H1 (cell line): ENCODE data around the gene ERP44. TPM values are rescaled to one million over a fixed set of nuclear protein-coding genes. Genes with fewer than 3 reads are reported as not detected.

ENCODE experiments used
- CTCF ChIA-PET: fragments of 300-600 bp; sonication (Branson Sonifier 250); formaldehyde crosslinking; loops from one replicate; lab custom pipeline; 2021; ENCODE audit not compliant: partially characterized antibody; lab: Charles Lee
- POLR2A ChIA-PET: fragments of 300-600 bp; sonication (Branson Sonifier 250); formaldehyde crosslinking; loops from one replicate; lab custom pipeline; 2021; ENCODE audit warnings: inconsistent platforms; ENCODE audit not compliant: partially characterized antibody; lab: Charles Lee
- DNase-seq, 2 experiments: peaks; one replicate each; pipeline versions ENCODE4 v3.0.0 to v3.0.0-alpha.2; 2010 to 2022; ENCODE audit warnings: low spot score in 2 of 2, low read depth in 1 of 2, mixed read lengths in 1 of 2
- FAIRE-seq: peaks from 2 replicates; lab custom pipeline; 2011; peaks lifted over from hg19 to GRCh38; lab: Jason Lieb, UNC
- H2AFZ ChIP-seq: 2 replicates; pipeline ENCODE4 v1.8.1; 2012; ENCODE audit warnings: low read length, inconsistent platforms
- H2AK5ac ChIP-seq: 2 replicates; pipeline ENCODE4 v1.6.1; 2013; ENCODE audit warnings: low read depth, low read length
- H2BK120ac ChIP-seq: replicated peaks from 2 replicates; pipeline ENCODE3; 2013; ENCODE audit warnings: low read depth, low read length, inconsistent platforms
- H2BK12ac ChIP-seq: 2 replicates; pipeline ENCODE4 v1.6.1; 2013; ENCODE audit warnings: low read depth, low read length
- H2BK15ac ChIP-seq: 2 replicates; pipeline ENCODE4 v1.6.1; 2013; ENCODE audit warnings: low read length
- H2BK20ac ChIP-seq: 2 replicates; pipeline ENCODE4 v1.6.1; 2013; ENCODE audit warnings: low read length
- H2BK5ac ChIP-seq: 2 replicates; pipeline ENCODE4 v1.6.1; 2013; ENCODE audit warnings: low read depth, low read length
- H3K14ac ChIP-seq: 2 replicates; pipeline ENCODE4 v1.6.1; 2013; ENCODE audit warnings: inconsistent platforms; ENCODE audit not compliant: insufficient read length
- H3K18ac ChIP-seq: 2 replicates; pipeline ENCODE4 v1.6.1; 2013; ENCODE audit warnings: low read length; ENCODE audit errors: extremely low read depth
- H3K23ac ChIP-seq: 2 replicates; pipeline ENCODE4 v1.6.1; 2013; ENCODE audit warnings: inconsistent platforms; ENCODE audit not compliant: insufficient read length
- H3K23me2 ChIP-seq: 2 replicates; pipeline ENCODE4 v1.6.1; 2013; ENCODE audit warnings: low read depth, low read length
- H3K27ac ChIP-seq: 2 replicates; pipeline ENCODE4 v1.6.1; 2011; ENCODE audit warnings: low read depth, low read length, inconsistent platforms
- H3K27me3 ChIP-seq, 4 experiments: replicated peaks in 1 of 4; 1 replicate in 1 of 4; 2 replicates in 3 of 4; pipeline versions ENCODE4 v1.6.1 to v1.8.1; 2011 to 2013; ENCODE audit warnings: low read length in 3 of 4, mild to moderate bottlenecking in 3 of 4, inconsistent platforms in 2 of 4, mixed read lengths in 2 of 4, moderate library complexity in 1 of 4; ENCODE audit not compliant: control insufficient read depth in 3 of 4, insufficient read depth in 3 of 4; ENCODE audit errors: extremely low read depth in 1 of 4
- H3K36me3 ChIP-seq, 4 experiments: 2 replicates each; pipeline versions ENCODE4 v1.6.1 to v1.8.1; 2011 to 2013; ENCODE audit warnings: mild to moderate bottlenecking in 4 of 4, low read length in 3 of 4, moderate library complexity in 2 of 4, control low read depth in 1 of 4, inconsistent platforms in 1 of 4; ENCODE audit not compliant: insufficient read depth in 4 of 4, control insufficient read depth in 2 of 4
- H3K4ac ChIP-seq: replicated peaks from 2 replicates; pipeline ENCODE3; 2013; ENCODE audit warnings: low read length, low read depth, mixed read lengths, inconsistent platforms; ENCODE audit not compliant: insufficient read length
- H3K4me1 ChIP-seq, 4 experiments: replicated peaks in 1 of 4; 1 replicate in 1 of 4; 2 replicates in 3 of 4; pipeline versions ENCODE4 v1.6.1 to v1.8.1; 2011 to 2013; ENCODE audit warnings: low read length in 3 of 4, inconsistent platforms in 2 of 4, mixed read lengths in 1 of 4; ENCODE audit not compliant: insufficient read depth in 4 of 4, control insufficient read depth in 3 of 4
- H3K4me2 ChIP-seq, 2 experiments: 2 replicates each; pipeline versions ENCODE4 v1.6.1 to v1.8.1; 2011 to 2013; ENCODE audit warnings: low read depth in 2 of 2, low read length in 2 of 2, control low read depth in 1 of 2, inconsistent platforms in 1 of 2, mild to moderate bottlenecking in 1 of 2; ENCODE audit not compliant: insufficient read depth in 1 of 2
- H3K4me3 ChIP-seq, 4 experiments: fragments of 200-600, 300-600 bp in 1 of 4; sonication (generic), shearing (Covaris generic), sonication (Bioruptor Twin) in 1 of 4; 2 replicates each; pipeline versions ENCODE4 v1.5.1 to v1.8.1; 2011 to 2016; ENCODE audit warnings: low read length in 4 of 4, low read depth in 3 of 4, control low read depth in 2 of 4, inconsistent platforms in 2 of 4, mild to moderate bottlenecking in 2 of 4, mixed read lengths in 1 of 4, moderate library complexity in 1 of 4; ENCODE audit not compliant: insufficient read depth in 2 of 4; ENCODE audit errors: extremely low read depth in 1 of 4
- H3K56ac ChIP-seq: replicated peaks from 2 replicates; pipeline ENCODE3; 2013; ENCODE audit warnings: low read depth, mild to moderate bottlenecking, mixed read lengths, low read length, inconsistent platforms; ENCODE audit not compliant: insufficient read length
- H3K79me1 ChIP-seq: 2 replicates; pipeline ENCODE4 v1.6.1; 2013; ENCODE audit warnings: low read depth, low read length, control low read depth
- H3K79me2 ChIP-seq, 2 experiments: 2 replicates each; pipeline versions ENCODE4 v1.6.1 to v1.8.1; 2012 to 2013; ENCODE audit warnings: low read length in 2 of 2, mild to moderate bottlenecking in 2 of 2, inconsistent platforms in 1 of 2; ENCODE audit not compliant: insufficient read depth in 2 of 2, control insufficient read depth in 1 of 2
- H3K9ac ChIP-seq, 4 experiments: replicated peaks in 1 of 4; 1 replicate in 1 of 4; 2 replicates in 3 of 4; pipeline versions ENCODE4 v1.6.1 to v1.8.1; 2011 to 2013; ENCODE audit warnings: low read depth in 3 of 4, low read length in 3 of 4, control low read depth in 2 of 4, mild to moderate bottlenecking in 2 of 4, moderate library complexity in 2 of 4, inconsistent platforms in 1 of 4; ENCODE audit errors: extremely low read depth in 1 of 4
- H3K9me3 ChIP-seq, 2 experiments: 2 replicates each; pipeline versions ENCODE4 v1.6.1 to v1.8.1; 2012 to 2013; ENCODE audit warnings: mild to moderate bottlenecking in 2 of 2, moderate library complexity in 2 of 2, control low read depth in 1 of 2, inconsistent platforms in 1 of 2, low read depth in 1 of 2, low read length in 1 of 2, mixed read lengths in 1 of 2; ENCODE audit not compliant: insufficient read depth in 2 of 2
- H4K20me1 ChIP-seq, 2 experiments: replicated peaks in 1 of 2; 2 replicates each; pipeline versions ENCODE3 to v1.8.1; 2011 to 2013; ENCODE audit warnings: inconsistent platforms in 2 of 2, low read length in 2 of 2, mild to moderate bottlenecking in 1 of 2; ENCODE audit not compliant: insufficient read depth in 2 of 2, control insufficient read depth in 1 of 2
- H4K5ac ChIP-seq: 2 replicates; pipeline ENCODE4 v1.6.1; 2013; ENCODE audit warnings: low read length, low read depth, mixed read lengths, inconsistent platforms; ENCODE audit not compliant: insufficient read length
- H4K8ac ChIP-seq: 2 replicates; pipeline ENCODE4 v1.8.0; 2013; ENCODE audit warnings: mild to moderate bottlenecking, moderate library complexity, low read length, inconsistent platforms; ENCODE audit not compliant: insufficient read depth; ENCODE audit errors: extremely low read depth
- H4K91ac ChIP-seq: replicated peaks from 2 replicates; pipeline ENCODE3; 2013; ENCODE audit warnings: low read length, mixed read lengths, inconsistent platforms; ENCODE audit not compliant: insufficient read length
- BRCA1 ChIP-seq: IDR thresholded peaks from 2 replicates; pipeline ENCODE4 v1.6.1; 2012; ENCODE audit warnings: low read depth, low read length, improper control_type of control experiment
- CHD1 ChIP-seq: IDR thresholded peaks from 2 replicates; pipeline ENCODE4 v1.6.1; 2012; ENCODE audit warnings: low read depth, low read length, improper control_type of control experiment
- HDAC6 ChIP-seq: IDR thresholded peaks from one replicate; pipeline ENCODE4 v1.7.1; 2012; ENCODE audit warnings: low read depth, mild to moderate bottlenecking, inconsistent platforms, low read length, moderate library complexity
- KDM5A ChIP-seq: fragments of 200-600 bp; IDR thresholded peaks from 2 replicates; pipeline ENCODE4 v1.7.1; 2012; ENCODE audit warnings: mild to moderate bottlenecking, low read length, inconsistent platforms, mixed read lengths
- SIN3A ChIP-seq, 2 experiments: IDR thresholded peaks in 1 of 2; conservative IDR thresholded peaks in 1 of 2; 2 replicates each; pipeline ENCODE4 v1.6.1; 2011 to 2012; ENCODE audit warnings: low read length in 2 of 2, improper control_type of control experiment in 1 of 2, low read depth in 1 of 2, mild to moderate bottlenecking in 1 of 2
- SP1 ChIP-seq: IDR thresholded peaks from 2 replicates; pipeline ENCODE4 v1.6.1; 2011; ENCODE audit warnings: low read depth, low read length
- YY1 ChIP-seq: IDR thresholded peaks from 2 replicates; pipeline ENCODE4 v1.6.1; 2011; ENCODE audit warnings: low read depth, mild to moderate bottlenecking, low read length
- WGBS, 2 experiments: shearing (Covaris generic) in 1 of 2; methylation state at CpG; one replicate each; pipeline versions ENCODE4 v1.1.6 to v1.1.7; 2013 to 2015; ENCODE audit warnings: low lambda C conversion rate in 2 of 2, mixed read lengths in 2 of 2, inconsistent platforms in 1 of 2, low coverage in 1 of 2, missing lambda C conversion rate in 1 of 2; ENCODE audit not compliant: insufficient replicate concordance in 2 of 2, insufficient coverage in 1 of 2, insufficient read length in 1 of 2; ENCODE audit errors: extremely low coverage in 1 of 2, missing lambda C conversion rate in 1 of 2; 5-methylcytosine and 5-hydroxymethylcytosine counted together
- polyA plus RNA-seq, 7 experiments: library from polyadenylated mRNA; depleted of rRNA in 3 of 7; stranded (reverse) in 5 of 7; unstranded in 2 of 7; fragments of >200 nt in 5 of 7; fragments of 200-250 nt in 2 of 7; gene quantifications; 1 replicate in 5 of 7; 2 replicates in 1 of 7; 4 replicates in 1 of 7; pipeline versions ENCODE4 v1.2.1 to v1.2.3, GENCODE V29; 2011 to 2013; ENCODE audit warnings: missing spikeins in 2 of 7, mixed read lengths in 2 of 7
- total RNA-seq: library from RNA; stranded (reverse); fragmentation: NEBNext Ultra II Directional; extraction: Animal tissue kit (Norgen Biotek cat#: 25700); gene quantifications from 2 replicates; pipeline ENCODE4 v1.2.1, GENCODE V29; 2021
- TF ChIP-seq, protein P1 (sequence below): IDR thresholded peaks from 2 replicates; pipeline ENCODE4 v1.6.1; 2012; ENCODE audit warnings: low read length, inconsistent platforms
- TF ChIP-seq, protein P2 (sequence below): IDR thresholded peaks from 2 replicates; pipeline ENCODE4 v1.6.1; 2011; ENCODE audit warnings: low read depth, mild to moderate bottlenecking, low read length; ENCODE audit not compliant: insufficient read depth

Gene ERP44
- total and polyA plus RNA-seq, 2 of the 8 experiments (the other 6 are each of a cell fraction or from before 2014, with no cell fraction given) = 5.7 to 15.6 TPM

DNA sequence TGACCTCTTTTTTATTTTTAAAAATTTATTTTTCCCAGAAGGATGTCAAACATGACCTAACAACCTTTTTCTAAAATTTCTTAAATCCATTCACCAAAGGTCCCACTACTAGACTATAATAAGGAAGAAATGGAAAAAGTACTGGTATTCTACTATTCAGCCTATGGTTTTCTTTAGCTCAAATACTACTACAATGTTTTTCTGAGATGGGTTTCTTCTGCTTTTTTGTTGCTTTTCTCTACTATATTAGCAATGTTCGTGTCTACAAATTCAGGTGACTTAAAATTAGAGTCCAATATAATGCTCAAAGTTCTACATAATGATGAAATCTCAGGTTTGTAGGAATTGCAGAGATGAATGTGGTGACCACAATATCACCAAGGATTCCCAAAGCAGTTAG is 7.9 kb downstream of the ERP44 start:
- Histone ChIP-seq H3K27ac (no peak overlapping the region), H3K9me3 (no peaks in the 10 kb centered on the region), H2BK5ac (no peak overlapping the region), H4K91ac (no peak overlapping the region), H2BK12ac (no peak overlapping the region), H3K4me2 (no peak overlapping the region), H4K5ac (no peak overlapping the region), H3K36me3 (no peaks in the 10 kb centered on the region), H3K4me1 (no peaks in the 10 kb centered on the region; a peak in 1 of 7 replicates), H3K4me3 (no peak overlapping the region), H3K23ac (no peak overlapping the region), H3K27me3 (no peaks in the 10 kb centered on the region), H3K79me1 (no peaks in the 10 kb centered on the region), H3K9ac (no peak overlapping the region), H3K23me2 (no peaks in the 10 kb centered on the region), H3K14ac (no peak overlapping the region), H2AK5ac (no peak overlapping the region), H3K18ac (no peak overlapping the region), H3K79me2 (peaks cover 0 to 50% of the 10 kb centered on the region in 2 experiments; a peak in 2 of 4 replicates), H3K56ac (no peak overlapping the region), H4K8ac (no peak overlapping the region), H2AFZ (no peak overlapping the region), H2BK120ac (no peak overlapping the region), H2BK15ac (no peak overlapping the region), H2BK20ac (no peak overlapping the region), H4K20me1 (no peaks in the 10 kb centered on the region), H3K4ac (no peak overlapping the region)
- TF ChIP-seq KDM5A (no peak), YY1 (no peak), SIN3A (conservative IDR thresholded peaks at IDR 0.05 in 1 of 2, IDR thresholded peaks at IDR 0.05 in 1 of 2; ENCODE audit: low read depth in 1 of 2, low read length in 2 of 2) (no peak), BRCA1 (no peak), SP1 (no peak), CHD1 (no peak), HDAC6 (no peak)
- TF ChIP-seq, protein P1, sequence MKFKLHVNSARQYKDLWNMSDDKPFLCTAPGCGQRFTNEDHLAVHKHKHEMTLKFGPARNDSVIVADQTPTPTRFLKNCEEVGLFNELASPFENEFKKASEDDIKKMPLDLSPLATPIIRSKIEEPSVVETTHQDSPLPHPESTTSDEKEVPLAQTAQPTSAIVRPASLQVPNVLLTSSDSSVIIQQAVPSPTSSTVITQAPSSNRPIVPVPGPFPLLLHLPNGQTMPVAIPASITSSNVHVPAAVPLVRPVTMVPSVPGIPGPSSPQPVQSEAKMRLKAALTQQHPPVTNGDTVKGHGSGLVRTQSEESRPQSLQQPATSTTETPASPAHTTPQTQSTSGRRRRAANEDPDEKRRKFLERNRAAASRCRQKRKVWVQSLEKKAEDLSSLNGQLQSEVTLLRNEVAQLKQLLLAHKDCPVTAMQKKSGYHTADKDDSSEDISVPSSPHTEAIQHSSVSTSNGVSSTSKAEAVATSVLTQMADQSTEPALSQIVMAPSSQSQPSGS = no peak
- TF ChIP-seq, protein P2, sequence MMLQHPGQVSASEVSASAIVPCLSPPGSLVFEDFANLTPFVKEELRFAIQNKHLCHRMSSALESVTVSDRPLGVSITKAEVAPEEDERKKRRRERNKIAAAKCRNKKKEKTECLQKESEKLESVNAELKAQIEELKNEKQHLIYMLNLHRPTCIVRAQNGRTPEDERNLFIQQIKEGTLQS = no peak
- DNase-seq (no peak), FAIRE-seq (no peak)
- ChIA-PET CTCF (no interaction called here), POLR2A (interaction anchor here (1.5 kb wide), 1 partner anchor 11 kb away, joined by 3 read pairs; no protein-coding TSS in a partner anchor)
- 90% methylated on average over 1 of the region's 1 CpG; no CpG with 5 or more reads in 1 of the 2 experiments for WGBS, 2 experiments
